Measurements from ENCODE around the gene MIF. TPM values are rescaled to one million over a fixed set of nuclear protein-coding genes. Genes with fewer than 3 reads are reported as not detected.

Gene MIF
- total and polyA plus RNA-seq, 2 experiments from 2014 or later = 335 to 2,233 TPM

DNA sequence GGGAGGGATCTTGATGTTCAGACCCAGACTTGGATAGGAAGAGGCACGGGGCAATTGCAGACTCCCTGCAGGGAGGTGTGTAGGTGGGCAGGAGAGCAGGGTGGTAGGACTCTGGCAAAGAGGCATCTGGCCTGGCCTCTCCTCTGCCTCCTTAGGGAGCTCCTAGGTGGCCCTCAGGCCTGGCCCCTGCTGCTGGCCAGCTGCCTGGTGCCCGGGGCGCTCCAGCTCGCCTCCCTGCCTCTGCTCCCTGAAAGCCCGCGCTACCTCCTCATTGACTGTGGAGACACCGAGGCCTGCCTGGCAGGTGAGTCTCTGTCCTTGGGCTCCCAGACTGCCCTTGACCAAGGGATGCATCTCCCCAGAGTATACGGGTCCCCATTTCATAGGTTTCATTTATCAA, 16.6 kb upstream of the MIF start:
- Histone ChIP-seq H3F3A (ENCODE audit: insufficient read depth) (no peaks in the 10 kb centered on the region), H3K27me3 (replicated peaks; ENCODE audit: insufficient read depth) (no peaks in the 10 kb centered on the region), H4K20me1 (ENCODE audit: insufficient read depth) (no peaks in the 10 kb centered on the region), H2AFZ (no peak overlapping the region), H3K9me3 (ENCODE audit: low read depth) (no peaks in the 10 kb centered on the region), H3K27ac (no peak overlapping the region), H3K36me3 (ENCODE audit: low read depth) (no peaks in the 10 kb centered on the region), H3K9ac (no peak overlapping the region), H3K4me2 (ENCODE audit: unreplicated experiment) (no peak overlapping the region), H3K79me2 (ENCODE audit: insufficient read depth) (no peaks in the 10 kb centered on the region), H3K4me3 (no peak overlapping the region), H3K9me2 (ENCODE audit: insufficient read depth) (no peaks in the 10 kb centered on the region), H3K4me1 (ENCODE audit: insufficient read depth) (no peaks in the 10 kb centered on the region)
- in situ Hi-C loops (cut with MboI) = no loop called here
- TF ChIP-seq EZH2phosphoT487 (IDR thresholded peaks at IDR 0.05; ENCODE audit: insufficient read depth, low read depth) = no peak
- TF ChIP-seq EZH2 (IDR thresholded peaks at IDR 0.05; ENCODE audit: insufficient read depth, poor library complexity, severe bottlenecking) = no peak
- WGBS, 2 experiments (ENCODE audit: low coverage in 1 of 2, low lambda C conversion rate in 2 of 2, missing lambda C conversion rate in 2 of 2) = 94% methylated on average over 8 of the region's 8 CpGs
- DNase-seq = no peak

DNA sequence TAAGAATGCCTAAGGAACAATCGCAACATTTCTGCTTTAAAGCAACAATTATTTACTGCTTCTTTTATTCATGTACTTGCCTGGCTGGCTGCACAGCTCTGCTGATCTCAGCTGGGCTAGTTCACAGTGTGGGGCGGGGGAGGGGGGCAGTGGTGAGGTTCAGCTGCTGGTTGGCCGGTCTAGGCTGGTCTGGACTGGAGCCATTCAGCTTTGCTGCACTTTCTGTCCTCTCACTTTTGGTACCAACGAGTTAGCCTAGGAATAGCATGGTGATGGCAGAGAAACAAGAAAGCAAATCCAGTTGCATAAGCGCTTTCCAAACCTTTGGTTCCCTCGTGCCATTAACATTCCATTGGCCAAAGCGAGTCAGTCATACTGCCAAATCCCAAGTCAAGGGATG, 16.0 kb upstream of the MIF start:
- H3K9me3 ChIP-seq (ENCODE audit: low read depth) = no peaks in the 10 kb centered on the region
- DNase-seq = no peak
- TF ChIP-seq EZH2phosphoT487 (IDR thresholded peaks at IDR 0.05; ENCODE audit: insufficient read depth, low read depth) = no peak
- no peak for TF ChIP-seq EZH2 (IDR thresholded peaks at IDR 0.05; ENCODE audit: insufficient read depth, poor library complexity, severe bottlenecking)
- no peaks in the 10 kb centered on the region for H4K20me1 ChIP-seq (ENCODE audit: insufficient read depth)
- H3K4me1 ChIP-seq (ENCODE audit: insufficient read depth) = no peaks in the 10 kb centered on the region
- H3K9ac ChIP-seq = no peak overlapping the region
- no peak overlapping the region for H3K4me3 ChIP-seq
- H2AFZ ChIP-seq = no peak overlapping the region
- 84 to 86% methylated on average over 7 of the region's 7 CpGs for WGBS, 2 experiments (ENCODE audit: low coverage in 1 of 2, low lambda C conversion rate in 2 of 2, missing lambda C conversion rate in 2 of 2)
- H3K4me2 ChIP-seq (ENCODE audit: unreplicated experiment) = no peak overlapping the region
- no peaks in the 10 kb centered on the region for H3K36me3 ChIP-seq (ENCODE audit: low read depth)
- H3K27me3 ChIP-seq (replicated peaks; ENCODE audit: insufficient read depth) = no peaks in the 10 kb centered on the region
- no peaks in the 10 kb centered on the region for H3F3A ChIP-seq (ENCODE audit: insufficient read depth)
- no peak overlapping the region for H3K27ac ChIP-seq
- H3K9me2 ChIP-seq (ENCODE audit: insufficient read depth) = no peaks in the 10 kb centered on the region
- in situ Hi-C loops (cut with MboI) = no loop called here
- no peaks in the 10 kb centered on the region for H3K79me2 ChIP-seq (ENCODE audit: insufficient read depth)

DNA sequence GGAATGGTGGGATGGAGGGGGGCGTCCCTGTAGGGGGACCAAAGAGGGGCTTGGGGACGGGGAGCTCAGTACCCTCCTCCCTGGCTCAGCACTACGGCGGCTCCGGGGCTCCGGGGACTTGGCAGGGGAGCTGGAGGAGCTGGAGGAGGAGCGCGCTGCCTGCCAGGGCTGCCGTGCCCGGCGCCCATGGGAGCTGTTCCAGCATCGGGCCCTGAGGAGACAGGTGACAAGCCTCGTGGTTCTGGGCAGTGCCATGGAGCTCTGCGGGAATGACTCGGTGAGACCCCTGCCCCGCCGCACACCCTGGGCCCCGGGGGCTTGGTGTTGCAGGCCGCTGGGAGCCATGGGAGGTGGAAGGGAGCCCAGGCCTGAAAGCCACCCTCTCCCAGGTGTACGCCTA, 11.8 kb upstream of the MIF start:
- TF ChIP-seq EZH2phosphoT487 (IDR thresholded peaks at IDR 0.05; ENCODE audit: insufficient read depth, low read depth) (no peak), EZH2 (IDR thresholded peaks at IDR 0.05; ENCODE audit: insufficient read depth, poor library complexity, severe bottlenecking) (no peak)
- no peaks in the 10 kb centered on the region for H3K9me3 ChIP-seq (ENCODE audit: low read depth)
- no peaks in the 10 kb centered on the region for H4K20me1 ChIP-seq (ENCODE audit: insufficient read depth)
- H3F3A ChIP-seq (ENCODE audit: insufficient read depth) = no peaks in the 10 kb centered on the region
- DNase-seq = no peak
- no peaks in the 10 kb centered on the region for H3K27me3 ChIP-seq (replicated peaks; ENCODE audit: insufficient read depth)
- no peak overlapping the region for H3K4me3 ChIP-seq
- no peaks in the 10 kb centered on the region for H3K9me2 ChIP-seq (ENCODE audit: insufficient read depth)
- H3K9ac ChIP-seq = no peak overlapping the region
- no peaks in the 10 kb centered on the region for H3K36me3 ChIP-seq (ENCODE audit: low read depth)
- WGBS, 2 experiments (ENCODE audit: low coverage in 1 of 2, low lambda C conversion rate in 2 of 2, missing lambda C conversion rate in 2 of 2) = 85 to 86% methylated on average over 11 to 17 of the region's 20 CpGs
- no peak overlapping the region for H3K27ac ChIP-seq
- H3K79me2 ChIP-seq (ENCODE audit: insufficient read depth) = no peaks in the 10 kb centered on the region
- no peak overlapping the region for H3K4me2 ChIP-seq (ENCODE audit: unreplicated experiment)
- H2AFZ ChIP-seq = no peak overlapping the region
- in situ Hi-C loops (cut with MboI) = no loop called here
- H3K4me1 ChIP-seq (ENCODE audit: insufficient read depth) = no peaks in the 10 kb centered on the region

GRCh38 chr22:23883658-23884057, 10.5 kb upstream of the MIF start:
- no peak overlapping the region for H3K4me2 ChIP-seq (ENCODE audit: unreplicated experiment)
- H3K4me3 ChIP-seq = no peak overlapping the region
- DNase-seq = no peak
- H3F3A ChIP-seq (ENCODE audit: insufficient read depth) = peaks cover 9% of the 10 kb centered on the region; the same call in 1 of the 2 replicates
- H2AFZ ChIP-seq = no peak overlapping the region
- H3K9ac ChIP-seq = no peak overlapping the region
- in situ Hi-C loops (cut with MboI) = no loop called here
- WGBS, 2 experiments (ENCODE audit: low coverage in 1 of 2, low lambda C conversion rate in 2 of 2, missing lambda C conversion rate in 2 of 2) = 94 to 96% methylated on average over 9 of the region's 9 CpGs
- H3K27ac ChIP-seq = no peak overlapping the region
- no peaks in the 10 kb centered on the region for H3K9me3 ChIP-seq (ENCODE audit: low read depth)
- TF ChIP-seq EZH2phosphoT487 (IDR thresholded peaks at IDR 0.05; ENCODE audit: insufficient read depth, low read depth) (no peak), EZH2 (IDR thresholded peaks at IDR 0.05; ENCODE audit: insufficient read depth, poor library complexity, severe bottlenecking) (no peak)
- no peaks in the 10 kb centered on the region for H4K20me1 ChIP-seq (ENCODE audit: insufficient read depth)
- no peaks in the 10 kb centered on the region for H3K27me3 ChIP-seq (replicated peaks; ENCODE audit: insufficient read depth)
- no peaks in the 10 kb centered on the region for H3K79me2 ChIP-seq (ENCODE audit: insufficient read depth)
- no peaks in the 10 kb centered on the region for H3K9me2 ChIP-seq (ENCODE audit: insufficient read depth)
- peaks cover 3% of the 10 kb centered on the region for H3K4me1 ChIP-seq (ENCODE audit: insufficient read depth)
- no peaks in the 10 kb centered on the region for H3K36me3 ChIP-seq (ENCODE audit: low read depth)

DNA sequence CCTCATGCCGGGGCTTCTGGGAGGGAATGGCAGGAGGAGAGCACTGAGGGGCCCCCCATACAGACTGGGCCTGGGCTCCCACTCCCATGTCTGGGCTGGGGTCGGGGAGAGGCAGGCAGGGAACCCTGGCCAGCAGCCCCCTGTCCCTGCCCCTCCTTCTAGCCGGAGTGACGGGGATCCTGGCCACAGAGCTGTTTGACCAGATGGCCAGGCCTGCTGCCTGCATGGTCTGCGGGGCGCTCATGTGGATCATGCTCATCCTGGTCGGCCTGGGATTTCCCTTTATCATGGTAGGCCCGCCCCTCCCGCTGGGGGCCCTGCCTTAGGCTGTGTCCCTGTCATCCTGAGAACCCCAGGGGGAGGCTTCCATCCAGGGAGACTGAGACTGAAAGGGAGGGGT, 10.0 kb upstream of the MIF start:
- in situ Hi-C loops (cut with MboI) = no loop called here
- no peak overlapping the region for H3K4me3 ChIP-seq
- no peaks in the 10 kb centered on the region for H3K36me3 ChIP-seq (ENCODE audit: low read depth)
- DNase-seq = no peak
- no peak overlapping the region for H3K4me2 ChIP-seq (ENCODE audit: unreplicated experiment)
- no peaks in the 10 kb centered on the region for H4K20me1 ChIP-seq (ENCODE audit: insufficient read depth)
- no peaks in the 10 kb centered on the region for H3K27me3 ChIP-seq (replicated peaks; ENCODE audit: insufficient read depth)
- H3K4me1 ChIP-seq (ENCODE audit: insufficient read depth) = peaks cover 4% of the 10 kb centered on the region
- WGBS, 2 experiments (ENCODE audit: low coverage in 1 of 2, low lambda C conversion rate in 2 of 2, missing lambda C conversion rate in 2 of 2) = 83 to 87% methylated on average over 8 of the region's 9 CpGs
- no peaks in the 10 kb centered on the region for H3K9me2 ChIP-seq (ENCODE audit: insufficient read depth)
- no peak overlapping the region for H2AFZ ChIP-seq
- no peak overlapping the region for H3K27ac ChIP-seq
- peaks cover 12% of the 10 kb centered on the region; the same call in 1 of the 2 replicates for H3F3A ChIP-seq (ENCODE audit: insufficient read depth)
- no peaks in the 10 kb centered on the region for H3K79me2 ChIP-seq (ENCODE audit: insufficient read depth)
- H3K9ac ChIP-seq = no peak overlapping the region
- H3K9me3 ChIP-seq (ENCODE audit: low read depth) = no peaks in the 10 kb centered on the region
- no peak for TF ChIP-seq EZH2 (IDR thresholded peaks at IDR 0.05; ENCODE audit: insufficient read depth, poor library complexity, severe bottlenecking)
- no peak for TF ChIP-seq EZH2phosphoT487 (IDR thresholded peaks at IDR 0.05; ENCODE audit: insufficient read depth, low read depth)

All from GM23248 (cell line).